GM12874 (cell line): ENCODE results near the gene GPR137.

Experiments
- CTCF ChIP-seq: IDR thresholded peaks from 2 replicates; pipeline ENCODE4 v1.5.1; 2011; ENCODE audit warnings: low read depth, mild to moderate bottlenecking, control low read depth, low read length, moderate library complexity; ENCODE audit not compliant: insufficient read depth

The GPR137 gene

GRCh38 chr11:64284962-64285884 is at the start of gene GPR137:
Gene GPR137, plus strand, starts transcription at chr11:64285848. Its CDS starts 677 bp downstream, at chr11:64286525.
- no peak for TF ChIP-seq CTCF

GRCh38 chr11:64237484-64237951 is 48.1 kb upstream of the GPR137 start:
- no peak for TF ChIP-seq CTCF

- TF ChIP-seq CTCF = no peak
These were observed 47.6 kb upstream of the GPR137 start for GRCh38 chr11:64238076-64238475.

GRCh38 chr11:64238999-64239398 is 46.6 kb upstream of the GPR137 start:
- TF ChIP-seq CTCF = no peak

GRCh38 chr11:64239662-64240434 is 45.8 kb upstream of the GPR137 start:
- TF ChIP-seq CTCF = no peak

- TF ChIP-seq CTCF = no peak
These were observed 45.0 kb upstream of the GPR137 start, which contains the start of gene FKBP2 for GRCh38 chr11:64240435-64241240. Gene FKBP2, plus strand, starts transcription at chr11:64241095. Its CDS starts 1,293 bp downstream, at chr11:64242388.

- no peak for TF ChIP-seq CTCF
These were observed 44.5 kb upstream of the GPR137 start for GRCh38 chr11:64241241-64241490.
